Mesodermal cell (in vitro differentiated cells): ENCODE data around the gene GJB3.
A peak's percentile ranks its signal among the peaks of the same experiment; 100 is the strongest.

Experiments
- H3K27ac ChIP-seq: 2 replicates; pipeline ENCODE4 v1.7.0; 2013; ENCODE audit warnings: mild to moderate bottlenecking, low read depth, low read length, moderate library complexity; ENCODE audit not compliant: severe bottlenecking
- H3K36me3 ChIP-seq: 2 replicates; pipeline ENCODE4 v1.7.1; 2013; ENCODE audit warnings: mild to moderate bottlenecking, low read length, moderate library complexity; ENCODE audit not compliant: control insufficient read depth, insufficient read depth
- H3K4me1 ChIP-seq: one replicate; pipeline ENCODE4 v1.7.1; 2013; ENCODE audit warnings: mild to moderate bottlenecking, low read length; ENCODE audit not compliant: insufficient read depth, control insufficient read depth, poor library complexity, severe bottlenecking
- H3K4me3 ChIP-seq: 2 replicates; pipeline ENCODE4 v1.7.0; 2013; ENCODE audit warnings: low read length, control low read depth, mild to moderate bottlenecking; ENCODE audit not compliant: insufficient read depth, poor library complexity, severe bottlenecking; ENCODE audit errors: extremely low read depth
- H3K9me3 ChIP-seq: 2 replicates; pipeline ENCODE4 v1.7.1; 2013; ENCODE audit warnings: mild to moderate bottlenecking, low read length, moderate library complexity; ENCODE audit not compliant: control insufficient read depth
- WGBS, 2 experiments: methylation state at CpG; one replicate each; pipeline ENCODE4 v1.1.5; 2013; ENCODE audit warnings: missing lambda C conversion rate in 2 of 2; ENCODE audit not compliant: insufficient coverage in 2 of 2; 5-methylcytosine and 5-hydroxymethylcytosine counted together

Gene GJB3

GRCh38 chr1:34746101-34746500, 34.9 kb upstream of the GJB3 start:
- Histone ChIP-seq H3K9me3 (no peaks in the 10 kb centered on the region), H3K4me3 (no peak overlapping the region), H3K4me1 (peaks cover 16% of the 10 kb centered on the region), H3K36me3 (no peaks in the 10 kb centered on the region), H3K27ac (no peak overlapping the region)
- 87 to 100% methylated on average over 3 to 4 of the region's 4 CpGs for WGBS, 2 experiments

- Histone ChIP-seq H3K27ac (no peak overlapping the region), H3K4me1 (peaks cover 16% of the 10 kb centered on the region), H3K36me3 (no peaks in the 10 kb centered on the region), H3K4me3 (no peak overlapping the region), H3K9me3 (no peaks in the 10 kb centered on the region)
- WGBS, 2 experiments: 89 to 95% methylated on average over 6 to 10 of the region's 18 CpGs
Measured at GRCh38 chr1:34746785-34747637, 34.0 kb upstream of the GJB3 start.

- WGBS, 2 experiments: 91 to 93% methylated on average over 4 to 5 of the region's 6 CpGs
- Histone ChIP-seq H3K27ac (no peak overlapping the region), H3K4me3 (no peak overlapping the region), H3K36me3 (no peaks in the 10 kb centered on the region), H3K4me1 (peaks cover 16% of the 10 kb centered on the region), H3K9me3 (no peaks in the 10 kb centered on the region)
Measured at GRCh38 chr1:34747638-34747941, 33.4 kb upstream of the GJB3 start.

DNA sequence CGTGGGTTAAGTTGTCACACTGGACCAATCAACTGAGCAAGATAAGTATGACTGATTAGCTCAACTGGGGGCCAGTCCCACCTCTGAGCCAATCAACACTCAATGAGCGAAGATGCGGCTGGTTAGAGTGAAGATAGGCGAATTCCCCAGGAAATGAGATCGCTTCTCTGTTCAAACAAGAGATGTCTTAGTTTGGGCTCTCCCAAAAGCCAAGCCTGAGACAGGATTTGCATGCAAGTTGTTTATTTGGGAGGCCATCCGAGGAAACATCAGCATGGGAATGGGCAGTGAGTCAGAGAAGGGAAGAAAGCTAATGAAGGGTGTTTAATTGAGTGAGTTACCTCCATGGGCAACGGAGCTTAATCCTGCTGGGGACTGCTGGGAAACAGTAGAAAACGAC, 31.0 kb upstream of the GJB3 start:
- Histone ChIP-seq H3K4me1 (peaks cover 16% of the 10 kb centered on the region), H3K4me3 (no peak overlapping the region), H3K36me3 (no peaks in the 10 kb centered on the region), H3K9me3 (no peaks in the 10 kb centered on the region), H3K27ac (peak overlapping the region; percentile 23)
- WGBS, 2 experiments: 57 to 60% methylated on average over 5 to 7 of the region's 8 CpGs

- Histone ChIP-seq H3K9me3 (no peaks in the 10 kb centered on the region), H3K36me3 (no peaks in the 10 kb centered on the region), H3K4me1 (peaks cover 16% of the 10 kb centered on the region), H3K4me3 (no peak overlapping the region), H3K27ac (peak overlapping the region; percentile 23)
- 94 to 97% methylated on average over 5 of the region's 5 CpGs for WGBS, 2 experiments
Measured at GRCh38 chr1:34750610-34751009, 30.4 kb upstream of the GJB3 start.

- H3K4me3 ChIP-seq: no peak overlapping the region
- no peak overlapping the region for H3K27ac ChIP-seq
- H3K36me3 ChIP-seq: no peaks in the 10 kb centered on the region
- WGBS, 2 experiments: 96% methylated on average over 2 of the region's 3 CpGs; no CpG with 5 or more reads in 1 of the 2 experiments
- no peaks in the 10 kb centered on the region for H3K9me3 ChIP-seq
- H3K4me1 ChIP-seq: peaks cover 16% of the 10 kb centered on the region
Measured at GRCh38 chr1:34753163-34753562, 27.9 kb upstream of the GJB3 start.

DNA sequence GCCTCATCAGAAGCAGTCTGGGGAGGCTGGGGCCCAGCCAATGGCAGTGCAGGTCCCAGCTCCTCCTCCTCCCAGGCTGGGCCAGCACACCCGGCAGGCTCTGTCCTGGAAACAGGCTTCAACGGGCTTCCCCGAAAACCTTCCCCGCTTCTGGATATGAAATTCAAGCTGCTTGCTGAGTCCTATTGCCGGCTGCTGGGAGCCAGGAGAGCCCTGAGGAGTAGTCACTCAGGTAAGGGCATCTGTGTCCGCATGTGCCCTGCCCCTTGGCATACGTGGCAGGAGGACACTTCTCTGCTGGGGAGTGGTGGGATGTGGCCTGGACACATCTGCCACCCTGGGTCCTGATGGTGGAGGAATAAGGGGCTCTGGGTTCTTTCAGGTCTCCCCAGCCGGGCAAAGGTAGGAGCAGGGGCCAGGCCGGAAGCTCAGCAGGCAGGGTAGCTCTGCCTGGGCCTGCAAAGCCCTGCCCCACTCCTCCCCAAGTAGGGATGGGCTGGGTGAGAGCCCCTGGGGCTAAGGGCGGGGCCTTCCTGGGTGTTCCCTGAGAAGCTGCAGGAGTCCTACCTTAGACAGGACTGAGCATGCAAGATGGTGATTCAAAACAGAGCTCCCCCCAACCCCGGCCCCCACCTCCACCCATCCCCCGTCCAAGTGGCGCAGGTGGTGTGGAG, 25.9 kb upstream of the GJB3 start, which contains the start of gene GJB5:
GJB5 (plus strand) TSS at position 84 of the 674 bp plus-strand sequence. CDS start 2,284 bp downstream, outside the sequence.
- peaks cover 8% of the 10 kb centered on the region for H3K4me1 ChIP-seq
- 89 to 90% methylated on average over 4 to 9 of the region's 13 CpGs for WGBS, 2 experiments
- no peak within 1 kb of the TSS for H3K4me3 ChIP-seq
- no peaks in the 10 kb centered on the region for H3K9me3 ChIP-seq
- H3K36me3 ChIP-seq: no peaks in the 10 kb centered on the region
- H3K27ac ChIP-seq: no peak within 1 kb of the TSS

DNA sequence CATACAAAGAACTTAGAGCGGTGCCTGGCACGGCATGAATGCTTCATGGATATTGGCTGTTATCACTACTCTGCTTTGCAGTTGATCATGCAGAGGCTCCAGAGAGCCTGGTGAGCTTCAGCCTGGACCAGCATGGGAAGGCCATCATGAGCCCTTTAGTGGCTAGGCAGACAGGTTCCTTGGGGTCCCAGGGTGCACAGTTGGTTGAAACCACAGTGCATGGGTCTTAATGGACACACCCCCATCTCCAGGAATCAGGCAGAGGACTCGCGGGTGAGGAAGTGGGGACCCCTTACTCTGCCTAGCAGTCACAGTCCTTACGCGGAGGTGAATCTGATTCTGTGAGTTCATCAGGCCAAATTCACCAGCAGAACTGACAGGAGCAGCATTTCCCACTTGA, 25.1 kb upstream of the GJB3 start:
- H3K27ac ChIP-seq: no peak overlapping the region
- H3K36me3 ChIP-seq: no peaks in the 10 kb centered on the region
- H3K9me3 ChIP-seq: no peaks in the 10 kb centered on the region
- WGBS, 2 experiments: 96 to 100% methylated on average over 3 to 6 of the region's 6 CpGs
- H3K4me1 ChIP-seq: peaks cover 6% of the 10 kb centered on the region
- no peak overlapping the region for H3K4me3 ChIP-seq

- Histone ChIP-seq H3K9me3 (no peaks in the 10 kb centered on the region), H3K4me3 (no peak overlapping the region), H3K27ac (no peak overlapping the region), H3K36me3 (no peaks in the 10 kb centered on the region), H3K4me1 (peaks cover 6% of the 10 kb centered on the region)
- 94 to 95% methylated on average over 20 to 21 of the region's 21 CpGs for WGBS, 2 experiments
Measured at GRCh38 chr1:34757386-34757785, 23.6 kb upstream of the GJB3 start.

GRCh38 chr1:34758751-34759150, 22.3 kb upstream of the GJB3 start:
- H3K4me1 ChIP-seq: peaks cover 16% of the 10 kb centered on the region
- H3K36me3 ChIP-seq: no peaks in the 10 kb centered on the region
- H3K27ac ChIP-seq: no peak overlapping the region
- WGBS, 2 experiments: 87 to 100% methylated on average over 3 to 4 of the region's 4 CpGs
- no peaks in the 10 kb centered on the region for H3K9me3 ChIP-seq
- no peak overlapping the region for H3K4me3 ChIP-seq
